Endothelial cell of umbilical vein (primary cell): ENCODE results near the gene OCA2. TPM values are rescaled to one million over a fixed set of nuclear protein-coding genes. Genes with fewer than 3 reads are reported as not detected.

Experiments
- BruUV-seq: library from RNA; stranded (reverse); fragments of 400-500 nt; replicated peaks from 2 replicates; lab custom pipeline; 2021; lab: Mats Ljungman, UMichigan
- CTCF ChIA-PET: fragments of 300-600, 350-600 bp; sonication (Branson Sonifier 250); formaldehyde crosslinking; loops from one replicate; lab custom pipeline; 2021; ENCODE audit warnings: antibody characterized with exemption, inconsistent platforms; lab: Charles Lee
- POLR2A ChIA-PET: fragments of 300-600, 350-600 bp; sonication (Branson Sonifier 250); formaldehyde crosslinking; loops from one replicate; lab custom pipeline; 2021; ENCODE audit warnings: antibody characterized with exemption, inconsistent platforms; lab: Charles Lee
- DNase-seq: peaks from one replicate; pipeline ENCODE4 v3.0.0-alpha.2; 2011; ENCODE audit warnings: low read depth, low spot score
- FAIRE-seq: peaks from 2 replicates; lab custom pipeline; 2011; peaks lifted over from hg19 to GRCh38; lab: Jason Lieb, UNC
- H2AFZ ChIP-seq: 2 replicates; pipeline ENCODE4 v1.6.0; 2012; ENCODE audit warnings: low read depth, low read length, control low read depth, inconsistent platforms
- H3K27ac ChIP-seq: 2 replicates; pipeline ENCODE4 v1.5.1; 2011; ENCODE audit warnings: low read depth, mild to moderate bottlenecking, control low read depth, low read length, moderate library complexity; ENCODE audit not compliant: insufficient read depth
- H3K27me3 ChIP-seq, 2 experiments: 2 replicates each; pipeline versions ENCODE4 v1.6.0 to v1.6.1; 2011; ENCODE audit warnings: low read length in 2 of 2, mixed read lengths in 1 of 2; ENCODE audit not compliant: control insufficient read depth in 2 of 2, insufficient read depth in 2 of 2
- H3K36me3 ChIP-seq, 2 experiments: 2 replicates in 1 of 2; 3 replicates in 1 of 2; pipeline ENCODE4 v1.5.1; 2011; ENCODE audit warnings: low read length in 2 of 2, mild to moderate bottlenecking in 1 of 2, moderate library complexity in 1 of 2; ENCODE audit not compliant: control insufficient read depth in 2 of 2, insufficient read depth in 2 of 2; ENCODE audit errors: extremely low read depth in 1 of 2
- H3K4me1 ChIP-seq: 3 replicates; pipeline ENCODE4 v1.5.1; 2011; ENCODE audit warnings: mild to moderate bottlenecking, low read length; ENCODE audit not compliant: control insufficient read depth, insufficient read depth; ENCODE audit errors: extremely low read depth
- H3K4me2 ChIP-seq: 2 replicates; pipeline ENCODE4 v1.6.1; 2011; ENCODE audit warnings: low read length, control low read depth, mixed read lengths; ENCODE audit not compliant: insufficient read depth
- H3K4me3 ChIP-seq, 3 experiments: fragments of 200-600 bp in 1 of 3; sonication (generic), shearing (Covaris generic) in 1 of 3; replicated peaks in 1 of 3; 2 replicates each; pipeline ENCODE4 v1.5.1; 2011 to 2016; ENCODE audit warnings: control low read depth in 3 of 3, low read length in 3 of 3, mild to moderate bottlenecking in 2 of 3, inconsistent platforms in 1 of 3, low read depth in 1 of 3, moderate library complexity in 1 of 3; ENCODE audit not compliant: insufficient read depth in 1 of 3
- H3K79me2 ChIP-seq: 2 replicates; pipeline ENCODE4 v1.6.0; 2012; ENCODE audit warnings: low read length, inconsistent platforms; ENCODE audit not compliant: control insufficient read depth, insufficient read depth
- H3K9ac ChIP-seq: replicated peaks from 2 replicates; pipeline ENCODE3; 2011; ENCODE audit warnings: low read length, control low read depth; ENCODE audit not compliant: insufficient read depth; ENCODE audit errors: extremely low read depth
- H3K9me1 ChIP-seq: replicated peaks from 3 replicates; pipeline ENCODE4 v1.6.0; 2011; ENCODE audit warnings: mild to moderate bottlenecking, low read length; ENCODE audit not compliant: control insufficient read depth, insufficient read depth; ENCODE audit errors: extremely low read depth
- H3K9me3 ChIP-seq: replicated peaks from 2 replicates; pipeline ENCODE4 v1.5.1; 2012; ENCODE audit warnings: low read length, inconsistent platforms; ENCODE audit not compliant: control insufficient read depth, insufficient read depth
- H4K20me1 ChIP-seq: replicated peaks from 2 replicates; pipeline ENCODE3; 2011; ENCODE audit warnings: mild to moderate bottlenecking, low read length; ENCODE audit not compliant: control insufficient read depth, insufficient read depth; ENCODE audit errors: extremely low read depth
- CTCF ChIP-seq, 2 donors: IDR thresholded peaks; 1 replicate in 1 of 2; 2 replicates in 1 of 2; pipeline ENCODE4 v1.5.1; 2011; ENCODE audit warnings: low read length in 2 of 2, mild to moderate bottlenecking in 2 of 2, moderate library complexity in 2 of 2, control low read depth in 1 of 2, inconsistent platforms in 1 of 2, low read depth in 1 of 2; ENCODE audit not compliant: insufficient read depth in 1 of 2; ENCODE audit errors: extremely low read depth in 1 of 2
- EZH2 ChIP-seq: IDR thresholded peaks from 2 replicates; pipeline ENCODE4 v1.6.1; 2012; ENCODE audit warnings: borderline replicate concordance, low read depth, mild to moderate bottlenecking, moderate library complexity, low read length, inconsistent platforms; ENCODE audit not compliant: severe bottlenecking
- FOS ChIP-seq: IDR thresholded peaks from 2 replicates; pipeline ENCODE4 v1.6.1; 2011; ENCODE audit warnings: mild to moderate bottlenecking, low read length, moderate library complexity, borderline replicate concordance; ENCODE audit not compliant: insufficient read depth
- JUN ChIP-seq: IDR thresholded peaks from 2 replicates; pipeline ENCODE4 v1.6.1; 2011; ENCODE audit warnings: borderline replicate concordance, low read depth; ENCODE audit not compliant: insufficient read length, insufficient read depth
- POLR2AphosphoS5 ChIP-seq: IDR thresholded peaks from 2 replicates; pipeline ENCODE4 v1.6.1; 2012; ENCODE audit warnings: low read depth, mild to moderate bottlenecking, control low read depth, low read length, moderate library complexity; ENCODE audit not compliant: insufficient read depth
- dilution Hi-C: fragments of 300-500 bp; cut with MboI; formaldehyde crosslinking; loops from one replicate; pipeline ENCODE4 v1.15.0; 2019; ENCODE audit warnings: low sequenced_read_pairs; ENCODE audit not compliant: extremely low pct_ligation_motif_present
- intact Hi-C: fragments of 100-400 bp; cut with micrococcal nuclease; formaldehyde crosslinking; loops from one replicate; pipeline ENCODE4 v1.10.0; 2022
- polyA plus RNA-seq, 4 experiments: library from polyadenylated mRNA; depleted of rRNA in 3 of 4; stranded (reverse) in 3 of 4; unstranded in 1 of 4; fragments of >200 nt; gene quantifications; 2 replicates each; pipeline versions ENCODE4 v1.2.1 to v1.2.3, GENCODE V29; 2011 to 2012; ENCODE audit warnings: missing spikeins in 1 of 4
- total RNA-seq: library from RNA; stranded (reverse); gene quantifications from 2 replicates; pipeline ENCODE4 v1.2.3, GENCODE V29; 2021

OCA2 gene
- total and polyA plus RNA-seq, 2 donors (not counting 3 experiments of a cell fraction or from before 2014, with no cell fraction given), result not detected

- H3K9me1 ChIP-seq, result no peaks in the 10 kb centered on the region
- CTCF ChIA-PET, result interaction anchor here (1.1 kb wide), 1 partner anchor 12 kb away, joined by 3 read pairs; no protein-coding TSS in a partner anchor
- no peak overlapping the region for H3K9ac ChIP-seq
- FAIRE-seq, result no peak
- H3K27ac ChIP-seq, result no peak overlapping the region
- intact Hi-C loops (no loop called here), dilution Hi-C loops (no loop called here)
- no peaks in the 10 kb centered on the region for H3K27me3 ChIP-seq
- POLR2A ChIA-PET, result no interaction called here
- DNase-seq, result no peak
- no peaks in the 10 kb centered on the region for H3K4me1 ChIP-seq
- H4K20me1 ChIP-seq, result no peaks in the 10 kb centered on the region
- no TSS peak for BruUV-seq
- H3K36me3 ChIP-seq, result no peaks in the 10 kb centered on the region
- H3K4me3 ChIP-seq, result no peak overlapping the region
- peaks cover 7% of the 10 kb centered on the region for H3K9me3 ChIP-seq
- no peaks in the 10 kb centered on the region for H3K79me2 ChIP-seq
- no peak overlapping the region for H3K4me2 ChIP-seq
- TF ChIP-seq POLR2AphosphoS5, result no peak
- no peak for TF ChIP-seq FOS
- TF ChIP-seq EZH2, result no peak
- no peak for TF ChIP-seq JUN
- TF ChIP-seq CTCF (IDR thresholded peaks at IDR 0.05; ENCODE audit: extremely low read depth in 1 of 2, insufficient read depth in 1 of 2, low read depth in 1 of 2, low read length in 2 of 2), result no peak
- H2AFZ ChIP-seq, result no peak overlapping the region
These were observed 108.3 kb downstream of the OCA2 start for GRCh38 chr15:27990521-27991515.
